ENCODE results near the gene CNTNAP5. TPM values are rescaled to one million over a fixed set of nuclear protein-coding genes. Genes with fewer than 3 reads are reported as not detected.

CNTNAP5 gene
- total and polyA plus RNA-seq, 2 of the 8 experiments (the other 6 are each of a cell fraction or from before 2014, with no cell fraction given), result 0.11 to 0.76 TPM

DNA sequence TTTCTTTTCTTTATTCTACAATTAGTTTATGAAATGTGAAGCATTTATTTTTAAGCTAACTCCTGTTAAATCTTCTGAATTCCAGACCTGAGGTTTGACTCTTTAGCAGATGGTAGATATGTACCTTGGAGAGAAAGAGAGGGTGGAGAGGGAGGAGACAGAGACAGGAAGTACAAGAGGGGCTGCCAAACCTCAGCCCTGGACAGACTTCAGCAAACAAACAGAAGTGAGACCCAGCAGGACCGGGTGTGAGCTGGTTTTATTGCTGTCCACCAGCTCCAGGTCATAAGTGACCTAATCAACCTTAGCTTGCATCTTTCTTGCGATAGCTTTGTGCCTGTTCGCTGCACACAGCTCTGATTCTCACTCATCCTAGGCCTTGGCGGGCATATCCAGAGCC, 168.6 kb downstream of the CNTNAP5 start:
- FAIRE-seq (no peak), DNase-seq (ENCODE audit: low read depth in 1 of 2, low spot score in 2 of 2) (no peak)
- Histone ChIP-seq H3K4me3 (ENCODE audit: extremely low read depth in 1 of 4, insufficient read depth in 2 of 4, low read depth in 3 of 4, low read length in 4 of 4) (no peak overlapping the region), H4K20me1 (replicated peaks in 1 of 2; ENCODE audit: control insufficient read depth in 1 of 2, insufficient read depth in 2 of 2, low read length in 2 of 2) (no peaks in the 10 kb centered on the region), H3K56ac (replicated peaks; ENCODE audit: insufficient read length, low read depth, low read length) (no peak overlapping the region), H3K4me1 (replicated peaks in 1 of 4; ENCODE audit: control insufficient read depth in 3 of 4, insufficient read depth in 4 of 4, low read length in 3 of 4) (no peaks in the 10 kb centered on the region), H2BK20ac (ENCODE audit: low read length) (no peak overlapping the region), H3K79me2 (ENCODE audit: control insufficient read depth in 1 of 2, insufficient read depth in 2 of 2, low read length in 2 of 2) (no peaks in the 10 kb centered on the region), H3K9ac (replicated peaks in 1 of 4; ENCODE audit: extremely low read depth in 1 of 4, low read depth in 3 of 4, low read length in 3 of 4) (no peak overlapping the region), H3K23ac (ENCODE audit: insufficient read length) (no peak overlapping the region), H3K9me3 (ENCODE audit: insufficient read depth in 2 of 2, low read depth in 1 of 2, low read length in 1 of 2) (no peaks in the 10 kb centered on the region), H2BK15ac (ENCODE audit: low read length) (no peak overlapping the region), H3K27me3 (replicated peaks in 1 of 4; ENCODE audit: control insufficient read depth in 3 of 4, extremely low read depth in 1 of 4, insufficient read depth in 3 of 4, low read length in 3 of 4) (no peaks in the 10 kb centered on the region), H2BK12ac (ENCODE audit: low read depth, low read length) (no peak overlapping the region), H2AFZ (ENCODE audit: low read length) (no peak overlapping the region), H3K27ac (ENCODE audit: low read depth, low read length) (no peak overlapping the region), H2BK5ac (ENCODE audit: low read depth, low read length) (no peak overlapping the region), H4K91ac (replicated peaks; ENCODE audit: insufficient read length, low read length) (no peak overlapping the region), H2BK120ac (replicated peaks; ENCODE audit: low read depth, low read length) (no peak overlapping the region), H3K79me1 (ENCODE audit: low read depth, low read length) (no peaks in the 10 kb centered on the region), H2AK5ac (ENCODE audit: low read depth, low read length) (no peak overlapping the region), H4K8ac (ENCODE audit: extremely low read depth, insufficient read depth, low read length) (no peak overlapping the region), H3K4ac (replicated peaks; ENCODE audit: insufficient read length, low read depth, low read length) (no peak overlapping the region), H3K18ac (ENCODE audit: extremely low read depth, low read length) (no peak overlapping the region), H4K5ac (ENCODE audit: insufficient read length, low read depth, low read length) (no peak overlapping the region), H3K14ac (ENCODE audit: insufficient read length) (no peak overlapping the region), H3K4me2 (ENCODE audit: insufficient read depth in 1 of 2, low read depth in 2 of 2, low read length in 2 of 2) (no peak overlapping the region), H3K23me2 (ENCODE audit: low read depth, low read length) (no peaks in the 10 kb centered on the region), H3K36me3 (ENCODE audit: control insufficient read depth in 2 of 4, insufficient read depth in 4 of 4, low read length in 3 of 4) (no peaks in the 10 kb centered on the region)
- TF ChIP-seq, protein P1, sequence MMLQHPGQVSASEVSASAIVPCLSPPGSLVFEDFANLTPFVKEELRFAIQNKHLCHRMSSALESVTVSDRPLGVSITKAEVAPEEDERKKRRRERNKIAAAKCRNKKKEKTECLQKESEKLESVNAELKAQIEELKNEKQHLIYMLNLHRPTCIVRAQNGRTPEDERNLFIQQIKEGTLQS (IDR thresholded peaks at IDR 0.05; ENCODE audit: insufficient read depth, low read depth, low read length), result no peak
- TF ChIP-seq YY1 (IDR thresholded peaks at IDR 0.05; ENCODE audit: low read depth, low read length) (no peak), HDAC6 (IDR thresholded peaks at IDR 0.05; ENCODE audit: low read depth, low read length) (no peak), CHD2 (IDR thresholded peaks at IDR 0.05; ENCODE audit: low read length) (no peak), EP300 (IDR thresholded peaks at IDR 0.05; ENCODE audit: borderline replicate concordance in 1 of 2, low read depth in 2 of 2, low read length in 2 of 2) (no peak)
- CTCF ChIA-PET (ENCODE audit: partially characterized antibody), result interaction anchor here (1.2 kb wide), 1 partner anchor 10 kb away, joined by 4 read pairs; no protein-coding TSS in a partner anchor
- 95% methylated on average over 4 of the region's 4 CpGs; no CpG with 5 or more reads in 1 of the 2 experiments for WGBS, 2 experiments (ENCODE audit: extremely low coverage in 1 of 2, insufficient coverage in 1 of 2, insufficient read length in 1 of 2, insufficient replicate concordance in 2 of 2, low coverage in 1 of 2, low lambda C conversion rate in 2 of 2, missing lambda C conversion rate in 1 of 2)
- POLR2A ChIA-PET (ENCODE audit: partially characterized antibody), result no interaction called here

Data from H1 (cell line).